DMS153 (cell line): ENCODE data around the gene RNF148.

ENCODE experiments used
- DNase-seq: peaks from one replicate; lab custom pipeline; 2025; lab: John Stamatoyannopoulos, UW

Gene RNF148

GRCh38 chr7:122702872-122703510 lies at the start of gene RNF148:
TSS of gene RNF148 (minus strand) at chr7:122702922. CDS start at chr7:122702750, 172 bp downstream.
- DNase-seq = no peak

GRCh38 chr7:122750389-122750788 lies 47.7 kb upstream of the RNF148 start:
- no peak for DNase-seq

- no peak for DNase-seq
Measured at GRCh38 chr7:122748195-122748594, 45.5 kb upstream of the RNF148 start.

DNA sequence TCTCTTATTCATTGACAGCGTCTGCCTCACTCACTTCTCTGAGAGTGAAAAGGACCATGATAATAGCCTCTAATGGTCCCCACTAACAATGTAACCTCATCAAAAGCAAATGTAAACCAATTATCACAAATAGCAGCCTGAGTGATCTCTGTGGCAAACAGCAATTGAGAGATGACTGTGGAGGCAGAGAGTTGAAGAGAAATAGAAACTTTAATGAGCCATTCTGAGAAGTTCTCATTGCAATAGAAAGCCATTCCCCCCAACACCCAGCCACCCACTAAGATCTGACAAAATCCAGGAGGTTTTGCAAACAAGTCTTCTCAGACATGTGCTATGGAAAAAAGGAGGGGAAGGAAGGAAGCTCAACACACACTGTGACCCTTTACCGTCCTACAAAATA lies 44.2 kb upstream of the RNF148 start:
- DNase-seq = peak; percentile 7

- DNase-seq = peak; percentile 58
Measured at GRCh38 chr7:122743211-122743610, 40.5 kb upstream of the RNF148 start.

DNA sequence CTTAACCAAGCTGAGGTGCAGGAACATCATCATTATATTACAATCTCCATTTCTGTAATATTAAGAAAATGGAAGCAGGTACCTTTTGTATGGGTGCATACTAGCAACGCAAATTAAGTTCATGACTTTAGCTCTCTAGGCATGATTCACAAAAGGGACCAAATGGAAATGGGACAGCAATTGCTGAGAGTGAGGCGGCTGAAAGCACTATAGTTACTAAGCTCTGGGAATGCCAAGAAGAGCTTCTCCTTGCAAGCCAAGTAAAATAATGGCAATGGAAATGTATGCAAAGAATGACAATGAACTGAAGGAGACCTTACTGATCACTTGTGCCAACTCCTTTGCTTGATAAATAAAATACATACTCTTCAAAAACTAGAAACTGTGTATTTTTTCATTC lies 36.2 kb upstream of the RNF148 start:
- no peak for DNase-seq

GRCh38 chr7:122736183-122736582 lies 33.5 kb upstream of the RNF148 start:
- no peak for DNase-seq

DNA sequence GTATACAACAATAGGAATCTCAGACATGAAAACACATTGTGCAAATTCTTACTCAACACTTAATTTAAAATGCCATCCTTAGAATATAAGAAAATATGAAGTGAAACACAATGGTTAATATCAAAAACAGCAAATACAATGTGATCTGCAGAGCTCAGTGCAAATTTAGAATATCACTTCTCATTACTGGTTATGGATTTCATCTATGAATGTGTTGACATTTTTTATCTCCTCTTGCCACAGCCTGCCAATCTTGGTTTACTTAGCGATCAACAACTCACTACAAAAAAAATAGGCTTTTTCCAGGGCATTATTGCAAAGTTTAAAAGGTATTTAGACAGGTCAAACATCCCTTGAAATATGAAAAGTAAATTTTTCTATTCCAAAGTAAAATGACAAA lies 25.0 kb upstream of the RNF148 start:
- DNase-seq = no peak

- no peak for DNase-seq
Measured at GRCh38 chr7:122727354-122727753, 24.6 kb upstream of the RNF148 start.

GRCh38 chr7:122726881-122727280 lies 24.2 kb upstream of the RNF148 start:
- DNase-seq = no peak

- no peak for DNase-seq
Measured at GRCh38 chr7:122724366-122724765, 21.6 kb upstream of the RNF148 start.

DNA sequence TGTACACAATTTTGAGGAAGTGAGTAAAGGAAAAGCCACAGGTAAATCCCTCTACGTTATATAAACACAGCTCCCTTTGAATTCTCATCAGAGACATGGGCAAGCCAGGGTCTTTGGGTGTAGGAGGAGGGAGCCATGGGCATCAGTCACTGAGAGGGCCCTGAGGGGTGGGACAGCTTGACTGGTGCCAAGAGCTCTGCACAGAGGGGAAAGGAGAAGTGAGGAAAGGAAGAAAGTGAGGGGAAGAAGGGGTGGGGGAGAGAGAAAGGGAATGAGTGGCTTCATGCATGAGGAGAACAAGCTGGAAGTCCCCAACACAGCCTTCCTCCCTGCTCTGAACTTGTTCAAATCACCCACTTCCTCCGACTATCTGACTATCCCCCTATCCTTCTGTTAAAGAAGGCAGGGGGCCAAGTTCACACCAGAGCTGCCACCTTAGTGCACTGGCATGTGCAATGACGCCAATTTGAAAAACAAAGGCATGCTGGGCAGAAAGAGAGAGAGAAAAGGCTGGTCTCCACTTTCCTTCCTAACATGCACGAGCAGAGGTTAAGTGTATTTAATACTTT lies 16.4 kb upstream of the RNF148 start:
- DNase-seq = no peak

GRCh38 chr7:122717356-122718089 lies 14.8 kb upstream of the RNF148 start:
- no peak for DNase-seq

DNA sequence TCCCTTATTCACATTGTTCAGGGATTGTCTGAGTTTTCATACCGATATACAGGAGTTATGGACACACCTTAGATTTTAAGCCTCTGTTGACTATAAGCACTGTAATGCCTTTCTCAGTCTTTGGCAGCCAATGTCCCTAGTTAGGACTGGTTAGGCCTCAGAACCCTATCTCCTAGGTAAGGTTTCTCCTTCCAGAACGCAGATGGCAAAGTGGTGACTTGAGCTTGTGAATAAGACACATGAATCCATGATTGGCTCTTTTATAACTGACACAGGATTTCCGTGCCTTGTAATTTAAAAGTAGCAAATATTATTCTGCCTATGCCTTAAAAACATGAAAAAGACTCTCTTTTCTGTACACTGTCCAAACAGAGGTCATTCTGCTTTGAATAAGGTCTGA lies 12.5 kb upstream of the RNF148 start:
- no peak for DNase-seq

DNA sequence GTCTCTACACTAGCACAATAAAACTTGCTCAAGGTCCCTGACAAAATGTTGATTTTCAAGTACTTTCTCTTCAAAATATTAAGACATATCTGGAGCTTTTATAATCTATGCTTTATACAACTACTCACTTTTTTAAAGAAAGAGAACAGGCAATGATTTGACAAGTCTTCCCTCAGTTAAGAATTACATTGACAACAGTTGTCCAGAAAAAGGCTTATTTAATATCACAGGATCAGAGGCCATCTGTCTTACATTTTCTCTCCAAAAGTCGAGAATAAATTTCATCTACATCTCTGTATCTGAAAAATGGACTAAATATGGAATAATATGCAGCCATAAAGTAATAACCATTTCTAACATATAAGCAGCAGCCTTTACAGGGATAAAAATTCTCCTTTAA lies 8.2 kb upstream of the RNF148 start:
- DNase-seq = no peak

DNA sequence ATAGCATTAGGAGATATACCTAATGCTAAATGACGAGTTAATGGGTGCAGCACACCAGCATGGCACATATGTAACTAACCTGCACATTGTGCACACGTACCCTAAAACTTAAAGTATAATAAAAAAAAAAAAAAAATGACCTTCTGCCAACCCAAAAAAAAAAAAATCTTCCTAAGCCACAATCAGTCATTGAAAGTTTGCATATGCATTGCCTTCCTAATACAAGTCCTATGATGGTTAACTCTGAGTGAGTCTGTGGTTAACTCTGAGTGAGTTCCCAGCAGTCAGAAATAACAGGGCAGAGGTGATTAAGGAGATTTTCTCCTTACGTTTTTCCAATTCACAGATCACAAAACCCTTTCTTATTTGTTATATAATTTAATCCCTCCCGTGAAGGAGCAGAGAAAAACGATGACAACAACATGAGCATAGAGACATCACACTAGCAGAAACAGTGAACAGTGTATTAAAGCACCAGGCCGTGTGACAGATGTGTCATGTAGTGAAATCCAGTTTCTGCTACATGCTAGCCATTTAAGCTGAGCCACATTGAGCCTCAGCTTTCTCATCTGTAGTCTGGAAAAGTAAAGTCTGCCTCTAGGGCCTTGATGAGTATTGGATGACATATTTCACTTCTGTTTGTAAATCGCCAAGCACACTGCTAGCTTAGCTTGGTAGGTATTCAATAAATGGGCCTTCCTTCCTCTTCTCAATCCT lies 7.4 kb upstream of the RNF148 start:
- no peak for DNase-seq

- DNase-seq = no peak
Measured at GRCh38 chr7:122706836-122707235, 4.1 kb upstream of the RNF148 start.

- DNase-seq = no peak
Measured at GRCh38 chr7:122699017-122699416, 3.7 kb downstream of the RNF148 start, which contains the start of gene RNF133. TSS of gene RNF133 (minus strand) at chr7:122699117. CDS start at chr7:122698918, 199 bp downstream.

DNA sequence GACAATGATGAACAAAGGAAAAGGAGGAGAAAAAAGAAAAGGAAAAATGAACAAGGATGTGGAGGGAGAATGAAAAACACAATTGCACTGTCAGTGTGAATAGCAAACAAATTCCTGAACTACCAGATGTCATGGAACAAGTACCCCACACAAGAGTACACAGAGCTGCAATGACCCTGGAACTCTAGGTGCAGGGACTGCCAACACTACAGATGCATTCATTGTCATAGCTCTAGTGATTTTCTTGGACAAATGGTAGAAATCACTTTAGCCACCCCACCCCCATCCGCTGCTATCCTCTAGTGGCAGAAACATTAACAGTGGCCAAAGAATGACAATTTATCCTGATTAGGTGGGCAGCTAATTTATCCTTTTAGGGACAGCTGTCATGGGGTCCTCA lies 6.9 kb downstream of the RNF148 start:
- DNase-seq = no peak

GRCh38 chr7:122694697-122695096 lies 8.0 kb downstream of the RNF148 start:
- DNase-seq = no peak

DNA sequence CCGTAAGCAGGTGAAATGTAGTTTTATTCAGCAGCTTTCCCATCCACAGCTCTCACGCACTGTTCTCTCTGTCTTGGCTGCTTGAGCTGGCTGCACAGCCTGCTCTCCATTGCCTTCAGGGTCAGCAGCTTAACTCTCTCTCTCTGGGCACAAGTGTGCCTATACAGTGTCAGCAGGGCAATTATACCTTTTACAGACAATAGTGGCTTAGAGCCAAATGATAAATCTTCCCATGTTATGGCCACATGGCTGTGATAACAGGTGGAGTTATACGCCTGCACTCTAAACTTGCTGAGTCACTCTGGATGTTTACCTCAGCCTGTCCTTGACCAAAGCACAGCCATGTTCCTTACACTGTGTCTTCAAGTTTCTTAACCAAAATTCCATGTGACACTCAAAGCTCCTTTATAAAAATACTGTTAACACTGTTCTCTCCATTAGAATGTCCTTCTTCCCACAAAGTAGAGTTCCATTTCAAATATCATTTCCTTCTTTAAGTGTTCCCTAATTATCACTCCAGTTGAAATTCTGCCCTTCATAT lies 9.9 kb downstream of the RNF148 start:
- DNase-seq = no peak

- no peak for DNase-seq
Measured at GRCh38 chr7:122691569-122692235, 11.0 kb downstream of the RNF148 start.
